K562 (cell line): ENCODE data around the gene PUM1.

Experiments used
- HNRNPLL ChIP-seq: fragments of 200-400 bp; formaldehyde crosslinking; IDR thresholded peaks from 2 replicates; pipeline ENCODE4 v1.6.1; 2017; ENCODE audit warnings: low read length, low read depth, mild to moderate bottlenecking; ENCODE audit not compliant: poor library complexity, severe bottlenecking
- TF ChIP-seq, protein P1 (sequence below): sonication (generic); formaldehyde crosslinking; IDR thresholded peaks from 2 replicates; pipeline ENCODE4 v1.9.0; 2022; ENCODE audit warnings: mild to moderate bottlenecking, missing genetic modification reagents

DNA sequence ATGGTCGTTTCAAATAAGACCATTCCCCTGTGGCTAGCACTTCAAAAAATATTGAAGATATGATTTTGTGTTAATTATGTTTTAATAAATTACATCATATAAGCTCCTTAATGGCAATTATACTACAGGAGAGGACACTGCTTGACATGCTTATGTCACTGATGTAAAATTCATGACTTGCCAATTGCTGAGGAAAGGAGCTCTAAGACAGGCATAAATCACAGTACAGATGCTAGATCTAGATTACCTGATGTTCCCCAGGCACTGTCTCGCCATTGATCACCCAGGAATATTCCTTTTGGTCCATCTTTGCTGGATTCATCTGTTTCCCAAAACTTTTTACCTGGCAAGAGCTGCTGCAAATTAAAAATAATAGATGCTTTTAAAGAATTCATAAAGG is 58.8 kb downstream of the PUM1 start:
- TF ChIP-seq, protein P1, sequence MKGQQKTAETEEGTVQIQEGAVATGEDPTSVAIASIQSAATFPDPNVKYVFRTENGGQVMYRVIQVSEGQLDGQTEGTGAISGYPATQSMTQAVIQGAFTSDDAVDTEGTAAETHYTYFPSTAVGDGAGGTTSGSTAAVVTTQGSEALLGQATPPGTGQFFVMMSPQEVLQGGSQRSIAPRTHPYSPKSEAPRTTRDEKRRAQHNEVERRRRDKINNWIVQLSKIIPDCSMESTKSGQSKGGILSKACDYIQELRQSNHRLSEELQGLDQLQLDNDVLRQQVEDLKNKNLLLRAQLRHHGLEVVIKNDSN (CRISPR knock-in tag) = no peak
- TF ChIP-seq HNRNPLL = no peak
